ENCODE measurements around the gene PPARGC1A. TPM values are rescaled to one million over a fixed set of nuclear protein-coding genes. Genes with fewer than 3 reads are reported as not detected.

Gene PPARGC1A
- total and polyA plus RNA-seq, 2 experiments from 2014 or later, result 0.76 to 3.3 TPM

- Mint-ChIP-seq H3K27ac (no peak overlapping the region), H3K9me3 (no peaks in the 10 kb centered on the region), H3K36me3 (ENCODE audit: low read depth) (no peaks in the 10 kb centered on the region)
Observed at GRCh38 chr4:23903859-23904438, 14.1 kb upstream of the PPARGC1A start.

GRCh38 chr4:23902222-23902804 is 12.5 kb upstream of the PPARGC1A start:
- DNase-seq (ENCODE audit: low spot score), result peak; percentile 7
- TF ChIP-seq JUNB (IDR thresholded peaks at IDR 0.05; ENCODE audit: unreplicated experiment) (no peak), POLR2AphosphoS5 (IDR thresholded peaks at IDR 0.05; ENCODE audit: low read depth) (no peak), ZNF462 (CRISPR knock-in tag; IDR thresholded peaks at IDR 0.05) (no peak)

More at GRCh38 chr4:23903859-23904438, 14.1 kb upstream of the PPARGC1A start:
- Histone ChIP-seq H3F3A (replicated peaks; ENCODE audit: low read depth) (no peaks in the 10 kb centered on the region), H3K9me2 (ENCODE audit: insufficient read depth) (no peaks in the 10 kb centered on the region), H3K4me3 (no peak overlapping the region), H3K36me3 (ENCODE audit: insufficient read depth) (no peaks in the 10 kb centered on the region), H3K27ac (ENCODE audit: low read depth) (no peak overlapping the region), H2AFZ (no peak overlapping the region), H3K4me1 (ENCODE audit: insufficient read depth) (no peaks in the 10 kb centered on the region), H3K4me2 (no peak overlapping the region), H3K27me3 (ENCODE audit: insufficient read depth) (no peaks in the 10 kb centered on the region), H3K79me2 (replicated peaks; ENCODE audit: insufficient read depth) (no peaks in the 10 kb centered on the region), H4K20me1 (replicated peaks; ENCODE audit: insufficient read depth) (no peaks in the 10 kb centered on the region)
- Mint-ChIP-seq H3K27me3 (ENCODE audit: insufficient read depth, low read depth, poor library complexity) (no peaks in the 10 kb centered on the region), H3K4me1 (no peaks in the 10 kb centered on the region; the same call in 2 of the 3 replicates), H3K4me3 (no peak overlapping the region)
- DNase-seq (ENCODE audit: low spot score) (no peak), ATAC-seq (no peak)
- no peak for TF ChIP-seq ZNF114 (CRISPR knock-in tag; IDR thresholded peaks at IDR 0.05)
- TF ChIP-seq EZH2 (IDR thresholded peaks at IDR 0.05; ENCODE audit: low read depth, unreplicated experiment), result no peak
- TF ChIP-seq ZNF331 (CRISPR knock-in tag; IDR thresholded peaks at IDR 0.05; ENCODE audit: low read depth), result no peak
- no peak for TF ChIP-seq STAT1 (IDR thresholded peaks at IDR 0.05; ENCODE audit: unreplicated experiment)
- TF ChIP-seq ETS1 (IDR thresholded peaks at IDR 0.05), result no peak
- TF ChIP-seq CTCF (conservative IDR thresholded peaks at IDR 0.05; ENCODE audit: low read depth in 2 of 2), result no peak
- no peak for TF ChIP-seq POLR2AphosphoS5 (IDR thresholded peaks at IDR 0.05; ENCODE audit: low read depth)
- TF ChIP-seq JUNB (IDR thresholded peaks at IDR 0.05; ENCODE audit: unreplicated experiment), result no peak

More at GRCh38 chr4:23902222-23902804, 12.5 kb upstream of the PPARGC1A start:
- Histone ChIP-seq H2AFZ (no peak overlapping the region), H3K4me1 (ENCODE audit: insufficient read depth) (no peaks in the 10 kb centered on the region), H3K36me3 (ENCODE audit: insufficient read depth) (no peaks in the 10 kb centered on the region), H3F3A (replicated peaks; ENCODE audit: low read depth) (no peaks in the 10 kb centered on the region), H3K4me2 (no peak overlapping the region), H3K27me3 (ENCODE audit: insufficient read depth) (no peaks in the 10 kb centered on the region), H3K4me3 (no peak overlapping the region), H4K20me1 (replicated peaks; ENCODE audit: insufficient read depth) (no peaks in the 10 kb centered on the region), H3K79me2 (replicated peaks; ENCODE audit: insufficient read depth) (no peaks in the 10 kb centered on the region), H3K27ac (ENCODE audit: low read depth) (no peak overlapping the region), H3K9me2 (ENCODE audit: insufficient read depth) (no peaks in the 10 kb centered on the region)
- no peaks in the 10 kb centered on the region for H3K36me3 Mint-ChIP-seq (ENCODE audit: low read depth)
- no peak overlapping the region for H3K27ac Mint-ChIP-seq
- no peaks in the 10 kb centered on the region; the same call in 2 of the 3 replicates for H3K4me1 Mint-ChIP-seq
- H3K4me3 Mint-ChIP-seq, result no peak overlapping the region
- ATAC-seq, result no peak
- no peaks in the 10 kb centered on the region for H3K27me3 Mint-ChIP-seq (ENCODE audit: insufficient read depth, low read depth, poor library complexity)
- H3K9me3 Mint-ChIP-seq, result no peaks in the 10 kb centered on the region
